Neural cell (in vitro differentiated cells): ENCODE measurements around the gene TBC1D2.
A peak's percentile ranks its signal among the peaks of the same experiment; 100 is the strongest.

Source experiments
- EP300 ChIP-seq: fragments of 450-650 bp; conservative IDR thresholded peaks from 2 replicates; pipeline ENCODE4 v1.6.1; 2014; ENCODE audit warnings: antibody characterized with exemption, mild to moderate bottlenecking, moderate library complexity; ENCODE audit not compliant: poor library complexity, severe bottlenecking
- POLR2AphosphoS5 ChIP-seq: IDR thresholded peaks from 2 replicates; pipeline ENCODE4 v1.6.1; 2012
- TAF1 ChIP-seq: IDR thresholded peaks from 2 replicates; pipeline ENCODE4 v1.6.1; 2012; ENCODE audit warnings: low read depth
- TF ChIP-seq, protein P1 (sequence below): fragments of 450-650 bp; IDR thresholded peaks from 2 replicates; pipeline ENCODE4 v1.5.1; 2014; ENCODE audit warnings: antibody characterized with exemption, mild to moderate bottlenecking, moderate library complexity; ENCODE audit not compliant: poor library complexity, severe bottlenecking

DNA sequence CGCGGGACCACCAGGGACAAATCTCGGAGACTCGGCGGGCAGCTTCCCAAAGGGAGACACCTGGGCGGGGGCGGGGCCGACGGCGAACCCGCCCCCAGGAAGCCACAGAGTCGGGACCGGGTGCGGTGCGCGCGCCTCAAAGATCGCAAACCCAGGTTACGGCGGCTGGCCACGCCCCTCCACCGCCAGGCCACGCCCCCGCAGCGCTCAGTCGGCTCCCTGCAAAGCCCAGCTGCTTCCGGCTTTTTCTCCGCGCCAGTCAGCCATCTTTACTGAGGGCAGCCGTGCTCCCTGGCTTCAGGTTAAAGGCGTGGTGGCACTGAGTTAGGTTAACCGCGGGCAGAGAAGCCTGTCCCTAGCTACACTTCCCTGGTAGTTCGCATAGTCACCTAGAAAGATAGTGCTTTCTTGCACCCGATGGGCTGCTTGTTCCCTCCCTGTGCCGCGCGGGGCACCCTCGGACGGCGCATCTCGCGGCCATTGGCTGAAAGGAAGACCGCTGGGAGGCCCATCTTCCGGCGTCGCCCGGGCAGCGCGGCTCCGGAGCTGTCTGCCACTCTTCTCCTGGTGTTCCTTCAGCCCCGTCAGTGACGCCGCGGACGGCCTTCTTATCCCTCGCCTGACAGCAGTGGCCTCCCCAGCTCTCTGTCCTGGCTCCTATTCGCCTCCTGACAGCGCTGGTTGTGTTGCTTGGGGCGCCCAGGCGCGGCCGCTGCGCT is at the start of gene TBC1D2:
- peak; percentile 71 for TF ChIP-seq TAF1
- peak; percentile 73 for TF ChIP-seq POLR2AphosphoS5
- TF ChIP-seq, protein P1, sequence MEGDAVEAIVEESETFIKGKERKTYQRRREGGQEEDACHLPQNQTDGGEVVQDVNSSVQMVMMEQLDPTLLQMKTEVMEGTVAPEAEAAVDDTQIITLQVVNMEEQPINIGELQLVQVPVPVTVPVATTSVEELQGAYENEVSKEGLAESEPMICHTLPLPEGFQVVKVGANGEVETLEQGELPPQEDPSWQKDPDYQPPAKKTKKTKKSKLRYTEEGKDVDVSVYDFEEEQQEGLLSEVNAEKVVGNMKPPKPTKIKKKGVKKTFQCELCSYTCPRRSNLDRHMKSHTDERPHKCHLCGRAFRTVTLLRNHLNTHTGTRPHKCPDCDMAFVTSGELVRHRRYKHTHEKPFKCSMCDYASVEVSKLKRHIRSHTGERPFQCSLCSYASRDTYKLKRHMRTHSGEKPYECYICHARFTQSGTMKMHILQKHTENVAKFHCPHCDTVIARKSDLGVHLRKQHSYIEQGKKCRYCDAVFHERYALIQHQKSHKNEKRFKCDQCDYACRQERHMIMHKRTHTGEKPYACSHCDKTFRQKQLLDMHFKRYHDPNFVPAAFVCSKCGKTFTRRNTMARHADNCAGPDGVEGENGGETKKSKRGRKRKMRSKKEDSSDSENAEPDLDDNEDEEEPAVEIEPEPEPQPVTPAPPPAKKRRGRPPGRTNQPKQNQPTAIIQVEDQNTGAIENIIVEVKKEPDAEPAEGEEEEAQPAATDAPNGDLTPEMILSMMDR = peak; percentile 68
- peak; percentile 38 for TF ChIP-seq EP300
